Measurements from ENCODE around the gene TPCN2.
A peak's percentile ranks its signal among the peaks of the same experiment; 100 is the strongest.

TPCN2 gene

GRCh38 chr11:69111624-69112542 is 63.2 kb downstream of the TPCN2 start:
- DNase-seq (ENCODE audit: low read depth in 2 of 2), result no peak

GRCh38 chr11:69113226-69113625 is 64.5 kb downstream of the TPCN2 start:
- DNase-seq (ENCODE audit: low read depth in 2 of 2), result no peak

- DNase-seq (ENCODE audit: low read depth in 2 of 2), result no peak
These were observed 65.1 kb downstream of the TPCN2 start for GRCh38 chr11:69113646-69114340.

- no peak for DNase-seq (ENCODE audit: low read depth in 2 of 2)
These were observed 65.6 kb downstream of the TPCN2 start for GRCh38 chr11:69114362-69114761.

- no peak for DNase-seq (ENCODE audit: low read depth in 2 of 2)
These were observed 66.2 kb downstream of the TPCN2 start for GRCh38 chr11:69114811-69115523.

- no peak for DNase-seq (ENCODE audit: low read depth in 2 of 2)
These were observed 67.1 kb downstream of the TPCN2 start for GRCh38 chr11:69115586-69116560.

GRCh38 chr11:69116671-69117070 is 67.9 kb downstream of the TPCN2 start:
- DNase-seq (ENCODE audit: low read depth in 2 of 2), result no peak

GRCh38 chr11:69119190-69119589 is 70.5 kb downstream of the TPCN2 start:
- DNase-seq (ENCODE audit: low read depth in 2 of 2), result no peak

- DNase-seq (ENCODE audit: low read depth in 2 of 2), result no peak
These were observed 71.6 kb downstream of the TPCN2 start for GRCh38 chr11:69120096-69120875.

- no peak for DNase-seq (ENCODE audit: low read depth in 2 of 2)
These were observed 72.3 kb downstream of the TPCN2 start for GRCh38 chr11:69121021-69121420.

GRCh38 chr11:69121621-69122325 is 73.0 kb downstream of the TPCN2 start:
- no peak for DNase-seq (ENCODE audit: low read depth in 2 of 2)

GRCh38 chr11:69122326-69122629 is 73.5 kb downstream of the TPCN2 start:
- DNase-seq (ENCODE audit: low read depth in 2 of 2), result no peak

GRCh38 chr11:69122630-69123431 is 74.1 kb downstream of the TPCN2 start:
- DNase-seq (ENCODE audit: low read depth in 2 of 2), result peak; percentile 75 to 78

- no peak for DNase-seq (ENCODE audit: low read depth in 2 of 2)
These were observed 75.1 kb downstream of the TPCN2 start for GRCh38 chr11:69123593-69124545.

- DNase-seq (ENCODE audit: low read depth in 2 of 2), result no peak
These were observed 77.1 kb downstream of the TPCN2 start for GRCh38 chr11:69125861-69126260.

GRCh38 chr11:69126286-69126685 is 77.6 kb downstream of the TPCN2 start:
- no peak for DNase-seq (ENCODE audit: low read depth in 2 of 2)

- no peak for DNase-seq (ENCODE audit: low read depth in 2 of 2)
These were observed 78.5 kb downstream of the TPCN2 start for GRCh38 chr11:69127081-69127850.

Data from stimulated activated CD8-positive, alpha-beta memory T cell treated with anti-CD3 and anti-CD28 coated beads, Interleukin-15, amount 100 ng/mL, for 48 hours (primary cell).